HEK293 (cell line): Measurements from ENCODE around the gene NECAB2.

Experiments used
- CTCF ChIP-seq: fragments of 450-650 bp; formaldehyde crosslinking; IDR thresholded peaks from 2 replicates; pipeline ENCODE4 v1.5.1; 2016; ENCODE audit warnings: missing biosample characterization, missing genetic modification characterization
- FEZF1 ChIP-seq: fragments of 450-650 bp; formaldehyde crosslinking; IDR thresholded peaks from 2 replicates; pipeline ENCODE4 v1.5.1; 2016; ENCODE audit warnings: missing biosample characterization, missing genetic modification characterization
- GFI1B ChIP-seq: fragments of 450-650 bp; formaldehyde crosslinking; IDR thresholded peaks from 2 replicates; pipeline ENCODE4 v1.5.1; 2016; ENCODE audit warnings: missing biosample characterization, missing genetic modification characterization
- KLF7 ChIP-seq: fragments of 450-650 bp; formaldehyde crosslinking; IDR thresholded peaks from 2 replicates; pipeline ENCODE4 v1.5.1; 2016; ENCODE audit warnings: missing biosample characterization, missing genetic modification characterization, borderline replicate concordance
- MZF1 ChIP-seq: fragments of 450-650 bp; formaldehyde crosslinking; IDR thresholded peaks from 2 replicates; pipeline ENCODE4 v1.5.1; 2017; ENCODE audit warnings: missing biosample characterization, missing genetic modification characterization, borderline replicate concordance
- ZBTB44 ChIP-seq: fragments of 450-650 bp; IDR thresholded peaks from 2 replicates; pipeline ENCODE4 v1.5.1; 2018; ENCODE audit warnings: missing biosample characterization, mild to moderate bottlenecking, missing genetic modification characterization
- ZEB2 ChIP-seq: fragments of 450-650 bp; formaldehyde crosslinking; IDR thresholded peaks from 2 replicates; pipeline ENCODE4 v1.5.1; 2016; ENCODE audit warnings: missing biosample characterization, missing genetic modification characterization
- ZFHX2 ChIP-seq: fragments of 450-650 bp; formaldehyde crosslinking; conservative IDR thresholded peaks from 2 replicates; pipeline ENCODE4 v1.5.1; 2016; ENCODE audit warnings: missing biosample characterization, missing genetic modification characterization
- ZNF121 ChIP-seq: fragments of 450-650 bp; formaldehyde crosslinking; IDR thresholded peaks from 2 replicates; pipeline ENCODE4 v1.5.1; 2016; ENCODE audit warnings: missing biosample characterization, missing genetic modification characterization
- ZNF211 ChIP-seq: fragments of 450-650 bp; formaldehyde crosslinking; IDR thresholded peaks from 2 replicates; pipeline ENCODE4 v1.5.1; 2016; ENCODE audit warnings: low read depth, missing biosample characterization, missing genetic modification characterization
- ZNF23 ChIP-seq: fragments of 450-650 bp; formaldehyde crosslinking; IDR thresholded peaks from 2 replicates; pipeline ENCODE4 v1.5.1; 2016; ENCODE audit warnings: missing biosample characterization, missing genetic modification characterization, borderline replicate concordance
- ZNF394 ChIP-seq: fragments of 450-650 bp; formaldehyde crosslinking; IDR thresholded peaks from 2 replicates; pipeline ENCODE4 v1.5.1; 2016; ENCODE audit warnings: missing biosample characterization, missing genetic modification characterization, mild to moderate bottlenecking, moderate library complexity, borderline replicate concordance
- ZNF426 ChIP-seq: fragments of 450-650 bp; formaldehyde crosslinking; IDR thresholded peaks from 2 replicates; pipeline ENCODE4 v1.5.1; 2017; ENCODE audit warnings: missing biosample characterization, missing genetic modification characterization, mild to moderate bottlenecking, inconsistent platforms, moderate library complexity
- ZNF530 ChIP-seq: fragments of 450-650 bp; formaldehyde crosslinking; IDR thresholded peaks from 2 replicates; pipeline ENCODE4 v1.5.1; 2016; ENCODE audit warnings: low read depth, missing biosample characterization, missing genetic modification characterization
- ZNF629 ChIP-seq: fragments of 450-650 bp; formaldehyde crosslinking; IDR thresholded peaks from 2 replicates; pipeline ENCODE4 v1.5.1; 2017; ENCODE audit warnings: missing biosample characterization, missing genetic modification characterization
- ZNF654 ChIP-seq: fragments of 450-650 bp; formaldehyde crosslinking; IDR thresholded peaks from 2 replicates; pipeline ENCODE4 v1.5.1; 2016; ENCODE audit warnings: low read depth, missing biosample characterization, missing genetic modification characterization
- ZNF777 ChIP-seq: fragments of 450-650 bp; formaldehyde crosslinking; IDR thresholded peaks from 2 replicates; pipeline ENCODE4 v1.5.1; 2017; ENCODE audit warnings: missing biosample characterization, missing genetic modification characterization, borderline replicate concordance
- ZXDB ChIP-seq: fragments of 450-650 bp; formaldehyde crosslinking; IDR thresholded peaks from 2 replicates; pipeline ENCODE4 v1.5.1; 2016; ENCODE audit warnings: missing biosample characterization, missing genetic modification characterization
- TF ChIP-seq, protein P1 (sequence below): fragments of 450-650 bp; formaldehyde crosslinking; optimal IDR thresholded peaks from 2 replicates; pipeline ENCODE3; 2016; ENCODE audit warnings: missing biosample characterization, mild to moderate bottlenecking, missing genetic modification characterization
- TF ChIP-seq, protein P2 (sequence below): fragments of 450-650 bp; formaldehyde crosslinking; conservative IDR thresholded peaks from 2 replicates; pipeline ENCODE4 v1.5.1; 2016; ENCODE audit warnings: low read depth, missing biosample characterization, missing genetic modification characterization
- TF ChIP-seq, protein P3 (sequence below): fragments of 450-650 bp; formaldehyde crosslinking; IDR thresholded peaks from 2 replicates; pipeline ENCODE4 v1.5.1; 2017; ENCODE audit warnings: missing biosample characterization, missing genetic modification characterization

The NECAB2 gene

GRCh38 chr16:83926726-83927397 lies 41.2 kb upstream of the NECAB2 start (continued):
- TF ChIP-seq, protein P1, sequence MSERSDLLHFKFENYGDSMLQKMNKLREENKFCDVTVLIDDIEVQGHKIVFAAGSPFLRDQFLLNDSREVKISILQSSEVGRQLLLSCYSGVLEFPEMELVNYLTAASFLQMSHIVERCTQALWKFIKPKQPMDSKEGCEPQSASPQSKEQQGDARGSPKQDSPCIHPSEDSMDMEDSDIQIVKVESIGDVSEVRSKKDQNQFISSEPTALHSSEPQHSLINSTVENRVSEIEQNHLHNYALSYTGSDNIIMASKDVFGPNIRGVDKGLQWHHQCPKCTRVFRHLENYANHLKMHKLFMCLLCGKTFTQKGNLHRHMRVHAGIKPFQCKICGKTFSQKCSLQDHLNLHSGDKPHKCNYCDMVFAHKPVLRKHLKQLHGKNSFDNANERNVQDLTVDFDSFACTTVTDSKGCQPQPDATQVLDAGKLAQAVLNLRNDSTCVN (tag by site-specific recombination) = no peak
- peak; percentile 84 for TF ChIP-seq ZEB2 (tag by site-specific recombination)
- TF ChIP-seq, protein P2, sequence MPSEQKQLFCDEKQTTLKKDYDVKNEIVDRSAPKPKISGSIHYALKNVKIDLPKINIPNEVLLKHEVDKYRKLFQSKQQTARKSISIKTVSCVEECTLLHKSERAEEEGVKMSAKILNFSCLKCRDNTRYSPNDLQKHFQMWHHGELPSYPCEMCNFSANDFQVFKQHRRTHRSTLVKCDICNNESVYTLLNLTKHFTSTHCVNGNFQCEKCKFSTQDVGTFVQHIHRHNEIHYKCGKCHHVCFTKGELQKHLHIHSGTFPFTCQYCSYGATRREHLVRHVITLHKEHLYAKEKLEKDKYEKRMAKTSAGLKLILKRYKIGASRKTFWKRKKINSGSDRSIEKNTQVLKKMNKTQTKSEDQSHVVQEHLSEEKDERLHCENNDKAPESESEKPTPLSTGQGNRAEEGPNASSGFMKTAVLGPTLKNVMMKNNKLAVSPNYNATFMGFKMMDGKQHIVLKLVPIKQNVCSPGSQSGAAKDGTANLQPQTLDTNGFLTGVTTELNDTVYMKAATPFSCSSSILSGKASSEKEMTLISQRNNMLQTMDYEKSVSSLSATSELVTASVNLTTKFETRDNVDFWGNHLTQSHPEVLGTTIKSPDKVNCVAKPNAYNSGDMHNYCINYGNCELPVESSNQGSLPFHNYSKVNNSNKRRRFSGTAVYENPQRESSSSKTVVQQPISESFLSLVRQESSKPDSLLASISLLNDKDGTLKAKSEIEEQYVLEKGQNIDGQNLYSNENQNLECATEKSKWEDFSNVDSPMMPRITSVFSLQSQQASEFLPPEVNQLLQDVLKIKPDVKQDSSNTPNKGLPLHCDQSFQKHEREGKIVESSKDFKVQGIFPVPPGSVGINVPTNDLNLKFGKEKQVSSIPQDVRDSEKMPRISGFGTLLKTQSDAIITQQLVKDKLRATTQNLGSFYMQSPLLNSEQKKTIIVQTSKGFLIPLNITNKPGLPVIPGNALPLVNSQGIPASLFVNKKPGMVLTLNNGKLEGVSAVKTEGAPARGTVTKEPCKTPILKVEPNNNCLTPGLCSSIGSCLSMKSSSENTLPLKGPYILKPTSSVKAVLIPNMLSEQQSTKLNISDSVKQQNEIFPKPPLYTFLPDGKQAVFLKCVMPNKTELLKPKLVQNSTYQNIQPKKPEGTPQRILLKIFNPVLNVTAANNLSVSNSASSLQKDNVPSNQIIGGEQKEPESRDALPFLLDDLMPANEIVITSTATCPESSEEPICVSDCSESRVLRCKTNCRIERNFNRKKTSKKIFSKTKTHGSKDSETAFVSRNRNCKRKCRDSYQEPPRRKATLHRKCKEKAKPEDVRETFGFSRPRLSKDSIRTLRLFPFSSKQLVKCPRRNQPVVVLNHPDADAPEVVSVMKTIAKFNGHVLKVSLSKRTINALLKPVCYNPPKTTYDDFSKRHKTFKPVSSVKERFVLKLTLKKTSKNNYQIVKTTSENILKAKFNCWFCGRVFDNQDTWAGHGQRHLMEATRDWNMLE = no peak
- TF ChIP-seq ZNF777 = no peak
- no peak for TF ChIP-seq ZNF426 (tag by site-specific recombination)
- TF ChIP-seq, protein P3, sequence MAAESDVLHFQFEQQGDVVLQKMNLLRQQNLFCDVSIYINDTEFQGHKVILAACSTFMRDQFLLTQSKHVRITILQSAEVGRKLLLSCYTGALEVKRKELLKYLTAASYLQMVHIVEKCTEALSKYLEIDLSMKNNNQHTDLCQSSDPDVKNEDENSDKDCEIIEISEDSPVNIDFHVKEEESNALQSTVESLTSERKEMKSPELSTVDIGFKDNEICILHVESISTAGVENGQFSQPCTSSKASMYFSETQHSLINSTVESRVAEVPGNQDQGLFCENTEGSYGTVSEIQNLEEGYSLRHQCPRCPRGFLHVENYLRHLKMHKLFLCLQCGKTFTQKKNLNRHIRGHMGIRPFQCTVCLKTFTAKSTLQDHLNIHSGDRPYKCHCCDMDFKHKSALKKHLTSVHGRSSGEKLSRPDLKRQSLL = no peak
- TF ChIP-seq FEZF1 (tag by site-specific recombination) = no peak
- 0 out of 2 replicates have a peak, but pooled peaks have one; percentile 36 for TF ChIP-seq ZNF629 (tag by site-specific recombination)
- TF ChIP-seq ZNF654 (tag by site-specific recombination) = peak; percentile 64
- no peak for TF ChIP-seq ZNF23 (tag by site-specific recombination)
- no peak for TF ChIP-seq ZFHX2 (tag by site-specific recombination)
- TF ChIP-seq CTCF (tag by site-specific recombination) = peak; percentile 94
- TF ChIP-seq ZNF530 = no peak
- no peak for TF ChIP-seq ZBTB44 (tag by site-specific recombination)
- no peak for TF ChIP-seq ZNF121
- TF ChIP-seq MZF1 = no peak
- 0 out of 2 replicates have a peak, but pooled peaks have one; percentile 23 for TF ChIP-seq ZXDB (tag by site-specific recombination)
- TF ChIP-seq KLF7 (tag by site-specific recombination) = no peak
- no peak for TF ChIP-seq GFI1B
- no peak for TF ChIP-seq ZNF211 (tag by site-specific recombination)
- TF ChIP-seq ZNF394 (tag by site-specific recombination) = no peak
